HG03571 (cell line): ENCODE data around the gene OTOGL.

Experiments used
- ATAC-seq: cut with Tn5 transposase; IDR thresholded peaks from one replicate; pipeline ENCODE4 v1.9.1; 2021; ENCODE audit not compliant: unreplicated experiment

The OTOGL gene

GRCh38 chr12:80183939-80184338 is 84.6 kb downstream of the OTOGL start:
- no peak for ATAC-seq

GRCh38 chr12:80184926-80185325 is 85.6 kb downstream of the OTOGL start:
- ATAC-seq: no peak

- ATAC-seq: no peak
Measured at GRCh38 chr12:80186727-80187217, 87.4 kb downstream of the OTOGL start.

- no peak for ATAC-seq
Measured at GRCh38 chr12:80187660-80188090, 88.3 kb downstream of the OTOGL start.

GRCh38 chr12:80188576-80188975 is 89.2 kb downstream of the OTOGL start:
- no peak for ATAC-seq

GRCh38 chr12:80189241-80189640 is 89.9 kb downstream of the OTOGL start:
- no peak for ATAC-seq

GRCh38 chr12:80190001-80190400 is 90.7 kb downstream of the OTOGL start:
- ATAC-seq: no peak

- ATAC-seq: no peak
Measured at GRCh38 chr12:80192087-80192486, 92.8 kb downstream of the OTOGL start.

- ATAC-seq: no peak
Measured at GRCh38 chr12:80193865-80194264, 94.5 kb downstream of the OTOGL start.

- ATAC-seq: peak; percentile 61
Measured at GRCh38 chr12:80195074-80195726, 95.9 kb downstream of the OTOGL start.

GRCh38 chr12:80195737-80196136 is 96.4 kb downstream of the OTOGL start:
- no peak for ATAC-seq

GRCh38 chr12:80196419-80196818 is 97.1 kb downstream of the OTOGL start:
- ATAC-seq: no peak

- ATAC-seq: no peak
Measured at GRCh38 chr12:80198782-80199337, 99.5 kb downstream of the OTOGL start.

GRCh38 chr12:80199931-80200330 is 100.6 kb downstream of the OTOGL start:
- no peak for ATAC-seq

- no peak for ATAC-seq
Measured at GRCh38 chr12:80200414-80200813, 101.1 kb downstream of the OTOGL start.

- no peak for ATAC-seq
Measured at GRCh38 chr12:80201908-80202307, 102.6 kb downstream of the OTOGL start.

GRCh38 chr12:80205960-80206359 is 106.6 kb downstream of the OTOGL start:
- no peak for ATAC-seq

GRCh38 chr12:80208071-80208470 is 108.7 kb downstream of the OTOGL start:
- no peak for ATAC-seq

GRCh38 chr12:80211671-80212070 is 112.3 kb downstream of the OTOGL start:
- ATAC-seq: no peak

GRCh38 chr12:80212938-80213645 is 113.8 kb downstream of the OTOGL start:
- no peak for ATAC-seq

GRCh38 chr12:80213871-80214270 is 114.5 kb downstream of the OTOGL start:
- ATAC-seq: no peak

GRCh38 chr12:80217011-80217535 is 117.7 kb downstream of the OTOGL start:
- no peak for ATAC-seq
